Loucy (cell line): ENCODE measurements around the gene TRPM8.

Experiments used
- H2AFZ ChIP-seq: fragments of 200-600 bp; sonication (generic); 2 replicates; pipeline ENCODE4 v1.6.0; 2016; ENCODE audit warnings: antibody characterized with exemption, mild to moderate bottlenecking, low read length, moderate library complexity
- H3F3A ChIP-seq: fragments of 200-600 bp; 2 replicates; pipeline ENCODE4 v1.6.0; 2016; ENCODE audit warnings: antibody characterized with exemption, low read depth, mild to moderate bottlenecking
- H3K27me3 ChIP-seq: fragments of 200-600 bp; sonication (generic); 2 replicates; pipeline ENCODE4 v1.6.1; 2014; ENCODE audit warnings: low read length, mild to moderate bottlenecking; ENCODE audit not compliant: insufficient read depth, poor library complexity, severe bottlenecking
- H3K36me3 ChIP-seq: fragments of 200-600 bp; sonication (generic); 2 replicates; pipeline ENCODE4 v1.6.1; 2016; ENCODE audit warnings: low read length; ENCODE audit not compliant: insufficient read depth
- H3K4me1 ChIP-seq: fragments of 200-600 bp; sonication (generic); 2 replicates; pipeline ENCODE4 v1.5.1; 2014; ENCODE audit warnings: low read length, mild to moderate bottlenecking; ENCODE audit not compliant: insufficient read depth, poor library complexity, severe bottlenecking
- H3K4me2 ChIP-seq: fragments of 200-600 bp; sonication (generic); 2 replicates; pipeline ENCODE4 v1.6.0; 2014; ENCODE audit warnings: antibody characterized with exemption, low read length, low read depth, mild to moderate bottlenecking; ENCODE audit not compliant: poor library complexity, severe bottlenecking
- H3K4me3 ChIP-seq: fragments of 200-600 bp; sonication (generic); 2 replicates; pipeline ENCODE4 v1.5.1; 2014; ENCODE audit warnings: low read length, mild to moderate bottlenecking, mixed read lengths; ENCODE audit not compliant: poor library complexity, severe bottlenecking
- H3K79me2 ChIP-seq: fragments of 200-600 bp; sonication (generic); 2 replicates; pipeline ENCODE4 v1.6.1; 2014; ENCODE audit warnings: low read length; ENCODE audit not compliant: insufficient read depth
- H3K9ac ChIP-seq: fragments of 200-600 bp; sonication (generic); 2 replicates; pipeline ENCODE4 v1.6.0; 2014; ENCODE audit warnings: mild to moderate bottlenecking, low read depth, low read length, moderate library complexity; ENCODE audit not compliant: poor library complexity, severe bottlenecking
- H3K9me2 ChIP-seq: fragments of 200-600 bp; sonication (generic); replicated peaks from 2 replicates; pipeline ENCODE4 v1.6.1; 2016; ENCODE audit warnings: low read depth, low read length, mixed read lengths
- H3K9me3 ChIP-seq: fragments of 200-600 bp; sonication (generic); 2 replicates; pipeline ENCODE4 v1.6.1; 2014; ENCODE audit warnings: mild to moderate bottlenecking, antibody characterized with exemption, low read length, low read depth; ENCODE audit not compliant: insufficient read depth
- H4K20me1 ChIP-seq: fragments of 200-600 bp; sonication (generic); 2 replicates; pipeline ENCODE4 v1.6.0; 2014; ENCODE audit warnings: antibody characterized with exemption, low read length, mild to moderate bottlenecking; ENCODE audit not compliant: insufficient read depth, poor library complexity, severe bottlenecking
- CTCF ChIP-seq: fragments of 200-600 bp; sonication (generic); conservative IDR thresholded peaks from 2 replicates; pipeline ENCODE4 v1.5.1; 2014; ENCODE audit warnings: mild to moderate bottlenecking, antibody characterized with exemption, low read length
- EZH2phosphoT487 ChIP-seq: fragments of 200-600 bp; IDR thresholded peaks from 2 replicates; pipeline ENCODE4 v1.6.1; 2018; ENCODE audit warnings: antibody characterized with exemption, mild to moderate bottlenecking, moderate library complexity, borderline replicate concordance

Gene TRPM8

GRCh38 chr2:233974530-233975071, 57.4 kb downstream of the TRPM8 start:
- no peak overlapping the region for H3K4me3 ChIP-seq

GRCh38 chr2:233976087-233976486, 58.9 kb downstream of the TRPM8 start:
- no peaks in the 10 kb centered on the region for H3K9me2 ChIP-seq
- no peaks in the 10 kb centered on the region for H3K79me2 ChIP-seq
- no peaks in the 10 kb centered on the region for H3F3A ChIP-seq
- no peak overlapping the region for H3K4me3 ChIP-seq
- no peak overlapping the region for H3K4me2 ChIP-seq
- H3K9me3 ChIP-seq, result no peaks in the 10 kb centered on the region
- TF ChIP-seq CTCF (no peak), EZH2phosphoT487 (no peak)
- no peaks in the 10 kb centered on the region for H3K36me3 ChIP-seq
- no peak overlapping the region for H2AFZ ChIP-seq
- H3K27me3 ChIP-seq, result no peaks in the 10 kb centered on the region
- H3K9ac ChIP-seq, result no peak overlapping the region
- no peaks in the 10 kb centered on the region for H3K4me1 ChIP-seq
- no peaks in the 10 kb centered on the region for H4K20me1 ChIP-seq

More at GRCh38 chr2:233974530-233975071, 57.4 kb downstream of the TRPM8 start:
- Histone ChIP-seq H3K9me3 (no peaks in the 10 kb centered on the region), H3K4me2 (no peak overlapping the region), H3K9ac (no peak overlapping the region), H3K36me3 (no peaks in the 10 kb centered on the region), H4K20me1 (no peaks in the 10 kb centered on the region), H3K27me3 (no peaks in the 10 kb centered on the region), H3F3A (no peaks in the 10 kb centered on the region), H3K4me1 (no peaks in the 10 kb centered on the region), H2AFZ (no peak overlapping the region), H3K9me2 (no peaks in the 10 kb centered on the region), H3K79me2 (no peaks in the 10 kb centered on the region)
- TF ChIP-seq EZH2phosphoT487, result no peak
- TF ChIP-seq CTCF, result no peak

- TF ChIP-seq CTCF (peak; percentile 71), EZH2phosphoT487 (no peak)
- H2AFZ ChIP-seq, result no peak overlapping the region
- no peak overlapping the region for H3K4me2 ChIP-seq
- no peaks in the 10 kb centered on the region for H3K27me3 ChIP-seq
- H4K20me1 ChIP-seq, result no peaks in the 10 kb centered on the region
- H3K9me2 ChIP-seq, result no peaks in the 10 kb centered on the region
- H3F3A ChIP-seq, result no peaks in the 10 kb centered on the region
- no peak overlapping the region for H3K4me3 ChIP-seq
- no peak overlapping the region for H3K9ac ChIP-seq
- H3K9me3 ChIP-seq, result no peaks in the 10 kb centered on the region
- no peaks in the 10 kb centered on the region for H3K36me3 ChIP-seq
- H3K4me1 ChIP-seq, result no peaks in the 10 kb centered on the region
- no peaks in the 10 kb centered on the region for H3K79me2 ChIP-seq
These were observed 59.6 kb downstream of the TRPM8 start for GRCh38 chr2:233976690-233977294.
